Pancreas (tissue), 10 donors: Measurements from ENCODE around the gene MAP3K5. TPM values are rescaled to one million over a fixed set of nuclear protein-coding genes. Genes with fewer than 3 reads are reported as not detected.

Source experiments
- ATAC-seq, 4 donors: fragments of 200-7000 bp; cut with Tn5 transposase; one replicate each; pipeline versions ENCODE4 v1.8.0 to v1.9.1; 2020; ENCODE audit warnings: mild to moderate bottlenecking in 4 of 4, moderate library complexity in 4 of 4
- DNase-seq, 6 donors: peaks; one replicate each; pipeline ENCODE4 v3.0.0-alpha.2; 2020
- FAIRE-seq: peaks from 2 replicates; lab custom pipeline; 2012; peaks lifted over from hg19 to GRCh38; lab: Jason Lieb, UNC
- H3K27ac ChIP-seq, 4 donors: fragments of 200-600 bp; sonication (generic); 1 replicate in 3 of 4; 2 replicates in 1 of 4; pipeline versions ENCODE4 v1.5.0 to v1.8.0; 2020
- H3K27me3 ChIP-seq, 4 donors: fragments of 200-600 bp; one replicate each; pipeline ENCODE4 v1.8.0; 2021
- H3K36me3 ChIP-seq, 3 donors: fragments of 200-600 bp; sonication (generic) in 1 of 3; one replicate each; pipeline versions ENCODE4 v1.5.0 to v1.8.0; 2020 to 2021
- H3K4me1 ChIP-seq, 3 donors: fragments of 200-600 bp; one replicate each; pipeline ENCODE4 v1.8.0; 2021
- H3K4me3 ChIP-seq, 4 donors: fragments of 200-600 bp; sonication (generic) in 2 of 4; one replicate each; pipeline versions ENCODE4 v1.5.0 to v1.8.0; 2020 to 2021
- H3K9me3 ChIP-seq, 4 donors: fragments of 200-600 bp; one replicate each; pipeline ENCODE4 v1.8.0; 2021
- WGBS, 2 donors: extraction: QIAGEN DNeasy Blood & Tissue Kit; methylation state at CpG; one replicate each; pipeline ENCODE4 v1.1.7; 2013; 5-methylcytosine and 5-hydroxymethylcytosine counted together
- intact Hi-C, 3 donors: fragments of 100-400 bp; cut with DNase I; formaldehyde crosslinking; loops; one replicate each; pipeline versions ENCODE4 v1.11.1 to v1.14.2; 2022
- polyA plus RNA-seq, 2 donors: library from polyadenylated mRNA; stranded (reverse); fragments of 200-250 nt; gene quantifications; one replicate each; pipeline ENCODE4 v1.2.3, GENCODE V29; 2013
- total RNA-seq, 6 donors: library from RNA; stranded (reverse); fragmentation: NEBNext Ultra II Directional in 4 of 6; extraction: Animal tissue kit (Norgen Biotek cat#: 25700) in 4 of 6; gene quantifications; one replicate each; pipeline versions ENCODE4 v1.2.1 to v1.2.4, GENCODE V29; 2021 to 2023
- TF ChIP-seq, protein P1 (sequence below), 4 donors: fragments of 200-600 bp; sonication (generic) in 3 of 4; IDR thresholded peaks; one replicate each; pipeline versions ENCODE4 v1.5.0 to v1.8.0; 2021; ENCODE audit warnings: antibody characterized with exemption in 4 of 4
- donor health status: healthy with polysubstance abuse.
- donor health status: DM: no; HTN: no; CAD: no; lungs with moderate emphysema.
- donor health status: DM: no; HTN: no; CAD: no.
- donor health status: control.
- donor health status: control.
- donor health status: Bipolar disorder and iron deficiency.
- donor health status: DM: yes; HTN: yes; CAD: no.
- donor health status: DM: no; HTN: no; CAD: no.
- donor health status: DM: no; HTN: no; CAD: no.
- donor health status: DM: yes; HTN: yes; CAD: no.

The MAP3K5 gene
- total and polyA plus RNA-seq, 8 donors: 6.7 to 28.6 (median 19.4) TPM

DNA sequence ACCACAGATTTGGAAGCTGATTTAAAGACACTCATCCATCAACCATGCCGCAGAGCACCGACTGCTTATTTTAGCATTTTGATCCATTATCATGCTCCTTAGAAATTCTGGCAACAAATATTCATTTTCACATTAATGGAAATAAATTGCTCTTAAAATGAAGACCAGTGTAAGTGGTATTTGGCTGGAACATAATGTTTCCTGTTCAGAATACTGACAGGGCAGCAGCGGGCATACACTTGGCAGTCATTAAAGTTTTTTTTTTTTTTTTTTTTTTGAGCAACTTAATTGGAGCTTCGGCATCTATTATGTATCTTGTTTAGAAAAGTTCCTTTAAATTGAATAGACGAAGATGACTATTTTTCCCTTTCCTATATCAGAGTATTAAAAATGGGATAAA is 47.4 kb downstream of the MAP3K5 start:
- peaks cover 0 to 9% (median 5%) of the 10 kb centered on the region in 3 donors for H3K4me1 ChIP-seq
- H3K27me3 ChIP-seq: no peaks in the 10 kb centered on the region
- no peak overlapping the region for H3K4me3 ChIP-seq
- no peak for FAIRE-seq
- no peaks in the 10 kb centered on the region for H3K9me3 ChIP-seq
- WGBS, 2 donors: 60 to 71% methylated on average over 5 of the region's 5 CpGs
- intact Hi-C loops: no loop called here
- H3K36me3 ChIP-seq: no peaks in the 10 kb centered on the region
- DNase-seq: no peak
- ATAC-seq: peak in 2 of 4 donors; percentile 21 to 31
- no peak overlapping the region for H3K27ac ChIP-seq
- TF ChIP-seq, protein P1, sequence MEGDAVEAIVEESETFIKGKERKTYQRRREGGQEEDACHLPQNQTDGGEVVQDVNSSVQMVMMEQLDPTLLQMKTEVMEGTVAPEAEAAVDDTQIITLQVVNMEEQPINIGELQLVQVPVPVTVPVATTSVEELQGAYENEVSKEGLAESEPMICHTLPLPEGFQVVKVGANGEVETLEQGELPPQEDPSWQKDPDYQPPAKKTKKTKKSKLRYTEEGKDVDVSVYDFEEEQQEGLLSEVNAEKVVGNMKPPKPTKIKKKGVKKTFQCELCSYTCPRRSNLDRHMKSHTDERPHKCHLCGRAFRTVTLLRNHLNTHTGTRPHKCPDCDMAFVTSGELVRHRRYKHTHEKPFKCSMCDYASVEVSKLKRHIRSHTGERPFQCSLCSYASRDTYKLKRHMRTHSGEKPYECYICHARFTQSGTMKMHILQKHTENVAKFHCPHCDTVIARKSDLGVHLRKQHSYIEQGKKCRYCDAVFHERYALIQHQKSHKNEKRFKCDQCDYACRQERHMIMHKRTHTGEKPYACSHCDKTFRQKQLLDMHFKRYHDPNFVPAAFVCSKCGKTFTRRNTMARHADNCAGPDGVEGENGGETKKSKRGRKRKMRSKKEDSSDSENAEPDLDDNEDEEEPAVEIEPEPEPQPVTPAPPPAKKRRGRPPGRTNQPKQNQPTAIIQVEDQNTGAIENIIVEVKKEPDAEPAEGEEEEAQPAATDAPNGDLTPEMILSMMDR (IDR thresholded peaks at IDR 0.05): no peak

DNA sequence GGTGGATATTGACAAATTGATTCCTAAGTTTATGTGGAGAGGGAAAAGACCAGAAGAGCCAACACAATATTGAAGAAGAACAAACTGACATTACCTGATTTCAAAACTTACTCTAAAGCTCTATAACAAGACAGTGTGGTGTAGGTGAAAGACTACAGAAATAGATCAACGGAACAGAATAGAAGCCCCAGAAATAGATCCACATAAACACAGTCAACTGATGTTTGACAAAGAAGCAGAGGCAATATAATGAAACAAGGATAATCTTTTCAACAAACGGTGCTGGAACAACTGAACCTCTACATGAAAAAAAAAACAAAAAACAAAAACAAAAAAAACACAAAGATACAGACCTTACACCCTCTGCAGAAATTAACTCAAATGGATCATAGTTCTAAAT is 50.2 kb downstream of the MAP3K5 start:
- no peak overlapping the region for H3K4me3 ChIP-seq
- H3K27ac ChIP-seq: no peak overlapping the region
- peaks cover 0 to 22% (median 5%) of the 10 kb centered on the region in 3 donors for H3K4me1 ChIP-seq
- DNase-seq: no peak
- no peak for FAIRE-seq
- 71 to 76% methylated on average over 2 of the region's 2 CpGs for WGBS, 2 donors
- intact Hi-C loops: no loop called here
- TF ChIP-seq, protein P1 (IDR thresholded peaks at IDR 0.05): no peak
- ATAC-seq: no peak
- no peaks in the 10 kb centered on the region for H3K9me3 ChIP-seq
- H3K27me3 ChIP-seq: no peaks in the 10 kb centered on the region
- no peaks in the 10 kb centered on the region for H3K36me3 ChIP-seq

DNA sequence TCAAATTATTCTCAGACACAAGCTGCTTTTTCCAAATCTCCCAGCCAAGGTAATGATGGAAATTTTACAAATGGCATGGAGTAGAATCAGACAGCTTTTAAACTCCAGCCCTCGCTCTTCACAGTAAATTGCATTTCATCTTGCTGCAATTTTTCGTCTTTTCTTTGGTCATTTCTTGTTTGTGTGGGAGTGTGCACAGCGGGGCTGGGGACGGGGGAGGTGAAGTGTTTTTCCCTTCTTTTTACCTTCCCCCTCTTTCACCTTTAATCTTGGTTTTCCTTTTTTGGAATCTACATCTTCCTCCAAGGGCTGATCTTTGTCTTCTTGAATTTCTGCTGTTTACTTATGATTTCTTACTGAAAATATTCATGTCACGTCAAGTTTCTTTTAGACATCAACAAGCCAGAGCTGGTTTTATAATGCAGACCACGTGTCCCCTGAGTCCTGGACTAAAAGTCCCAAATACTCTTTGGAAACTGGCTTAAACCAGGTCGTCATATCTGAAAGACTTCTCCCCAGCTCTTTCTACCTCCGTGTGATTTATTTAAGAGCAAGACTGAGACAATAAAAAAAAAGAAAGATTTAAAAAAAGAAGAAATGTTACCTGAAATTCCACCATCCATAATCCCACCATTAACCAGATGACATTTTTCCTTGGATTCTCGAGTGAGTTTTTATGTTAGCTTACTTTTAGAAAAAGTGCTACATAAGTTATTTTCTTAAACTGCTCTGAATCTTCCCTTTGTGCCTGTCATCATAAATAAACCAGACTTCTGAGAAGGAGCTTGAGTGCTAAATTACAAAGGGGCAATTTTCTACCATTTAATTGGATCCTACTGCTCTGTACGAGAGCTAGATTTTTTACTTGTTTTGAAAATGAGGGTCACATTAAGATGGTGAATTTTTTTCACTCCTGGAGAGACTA is 52.0 kb downstream of the MAP3K5 start:
- WGBS, 2 donors: 73 to 77% methylated on average over 10 of the region's 10 CpGs
- no peak for ATAC-seq
- Histone ChIP-seq H3K4me1 (peaks cover 0 to 22% (median 12%) of the 10 kb centered on the region in 3 donors), H3K27ac (peak overlapping the region in 2 of 4 donors; percentile 2 to 31), H3K27me3 (no peaks in the 10 kb centered on the region), H3K36me3 (no peaks in the 10 kb centered on the region), H3K4me3 (no peak overlapping the region), H3K9me3 (no peaks in the 10 kb centered on the region)
- no peak for FAIRE-seq
- DNase-seq: no peak
- intact Hi-C loops: no loop called here
- TF ChIP-seq, protein P1 (IDR thresholded peaks at IDR 0.05): no peak

DNA sequence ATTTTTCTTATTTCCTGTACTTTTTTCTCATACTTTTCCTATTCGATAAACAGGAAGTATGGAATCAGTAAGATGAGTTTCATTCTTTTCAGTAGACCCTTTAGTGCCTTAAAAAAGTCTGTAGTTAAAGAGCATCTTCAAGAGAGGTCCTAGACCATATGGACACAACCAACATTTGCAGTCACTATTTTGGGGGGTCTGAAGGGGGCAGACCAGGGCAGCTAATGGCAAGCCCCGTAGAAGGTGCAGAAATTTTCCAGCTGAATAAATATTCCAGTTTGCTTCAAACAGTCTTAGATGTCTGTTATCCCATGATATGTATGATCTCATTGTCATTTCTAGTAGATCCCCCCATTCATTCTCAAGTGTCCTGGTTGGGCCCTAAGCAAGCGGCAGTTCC is 52.8 kb downstream of the MAP3K5 start:
- Histone ChIP-seq H3K4me1 (peaks cover 0 to 22% (median 12%) of the 10 kb centered on the region in 3 donors), H3K4me3 (no peak overlapping the region), H3K27ac (peak overlapping the region in 2 of 4 donors; percentile 2 to 31), H3K27me3 (no peaks in the 10 kb centered on the region), H3K36me3 (no peaks in the 10 kb centered on the region), H3K9me3 (no peaks in the 10 kb centered on the region)
- no peak for DNase-seq
- no peak for ATAC-seq
- no peak for FAIRE-seq
- intact Hi-C loops: no loop called here
- WGBS, 2 donors: 75 to 79% methylated on average over 3 of the region's 3 CpGs
- TF ChIP-seq, protein P1 (IDR thresholded peaks at IDR 0.05): no peak

DNA sequence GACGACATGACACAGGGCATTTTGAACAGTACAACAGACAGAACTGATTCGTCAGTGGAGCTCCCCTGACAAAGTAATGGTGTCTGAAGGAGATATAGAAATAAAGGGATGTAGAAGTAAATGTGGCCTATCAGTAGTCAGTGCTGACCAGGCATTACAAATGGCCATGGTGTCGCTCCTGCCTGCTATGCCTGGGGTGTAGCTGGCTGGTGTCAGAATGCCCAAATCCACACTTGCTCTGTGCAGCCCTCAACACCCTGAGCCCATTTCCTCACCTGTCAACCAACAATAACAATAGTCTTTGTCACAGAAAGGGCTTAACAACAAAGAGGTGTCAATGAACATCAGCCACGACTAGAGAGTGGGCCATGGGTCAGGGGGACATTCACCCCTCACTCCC is 53.2 kb downstream of the MAP3K5 start:
- intact Hi-C loops: no loop called here
- ATAC-seq (no peak), DNase-seq (no peak), FAIRE-seq (no peak)
- H3K36me3 ChIP-seq: no peaks in the 10 kb centered on the region
- H3K9me3 ChIP-seq: no peaks in the 10 kb centered on the region
- H3K27me3 ChIP-seq: no peaks in the 10 kb centered on the region
- H3K27ac ChIP-seq: peak overlapping the region in 2 of 4 donors; percentile 24 to 31
- WGBS, 2 donors: 94 to 95% methylated on average over 4 of the region's 4 CpGs
- peaks cover 0 to 22% (median 12%) of the 10 kb centered on the region in 3 donors for H3K4me1 ChIP-seq
- H3K4me3 ChIP-seq: no peak overlapping the region
- TF ChIP-seq, protein P1 (IDR thresholded peaks at IDR 0.05): no peak
